PC-3 (cell line): ENCODE results near the gene SYT7. TPM values are rescaled to one million over a fixed set of nuclear protein-coding genes. Genes with fewer than 3 reads are reported as not detected.

ENCODE experiments used
- ATAC-seq: fragments of 200-7000 bp; cut with Tn5 transposase; 2 replicates; pipeline ENCODE4 v1.9.1; 2020; ENCODE audit warnings: mild to moderate bottlenecking, moderate library complexity
- BruUV-seq: library from RNA; stranded (reverse); fragments of 400-500 nt; replicated peaks from 2 replicates; lab custom pipeline; 2021; lab: Mats Ljungman, UMichigan
- CTCF ChIA-PET: fragments of 300-600 bp; sonication (Branson Sonifier 250); formaldehyde crosslinking; loops from one replicate; lab custom pipeline; 2022; ENCODE audit warnings: antibody characterized with exemption; lab: Charles Lee
- POLR2A ChIA-PET: fragments of 300-600 bp; sonication (Branson Sonifier 250); formaldehyde crosslinking; loops from one replicate; lab custom pipeline; 2022; ENCODE audit warnings: antibody characterized with exemption; ENCODE audit not compliant: unreplicated experiment; lab: Charles Lee
- DNase-seq: peaks from one replicate; pipeline ENCODE4 v3.0.0-alpha.2; 2015
- H2AFZ ChIP-seq: fragments of 300-600 bp; sonication (generic); 2 replicates; pipeline ENCODE4 v1.6.0; 2016; ENCODE audit warnings: antibody characterized with exemption, low read length
- H3F3A ChIP-seq: fragments of 300-600 bp; sonication (generic); one replicate; pipeline ENCODE4 v1.6.0; 2017; ENCODE audit warnings: antibody characterized with exemption, low read length, control low read depth, mild to moderate bottlenecking; ENCODE audit not compliant: unreplicated experiment
- H3K27ac ChIP-seq: fragments of 300-600 bp; sonication (generic); 2 replicates; pipeline ENCODE4 v1.5.1; 2016; ENCODE audit warnings: mild to moderate bottlenecking, low read length
- H3K27me3 ChIP-seq: fragments of 300-600 bp; sonication (generic); 2 replicates; pipeline ENCODE4 v1.6.1; 2016; ENCODE audit warnings: low read length, mixed read lengths
- H3K36me3 ChIP-seq: fragments of 300-600 bp; sonication (generic); 2 replicates; pipeline ENCODE4 v1.6.1; 2016; ENCODE audit warnings: low read depth, mixed run types, low read length, mixed read lengths
- H3K4me1 ChIP-seq: fragments of 300-600 bp; sonication (generic); 2 replicates; pipeline ENCODE4 v1.5.1; 2016; ENCODE audit warnings: low read length; ENCODE audit not compliant: insufficient read depth
- H3K4me2 ChIP-seq: fragments of 300-600 bp; sonication (generic); 2 replicates; pipeline ENCODE4 v1.6.0; 2016; ENCODE audit warnings: low read length
- H3K4me3 ChIP-seq: fragments of 300-600 bp; sonication (generic); 2 replicates; pipeline ENCODE4 v1.5.1; 2016; ENCODE audit warnings: mild to moderate bottlenecking, low read length, mixed read lengths
- H3K79me2 ChIP-seq: fragments of 300-600 bp; sonication (generic); 2 replicates; pipeline ENCODE4 v1.6.1; 2017; ENCODE audit warnings: low read length, mixed read lengths
- H3K9ac ChIP-seq: fragments of 300-600 bp; sonication (generic); 2 replicates; pipeline ENCODE4 v1.6.0; 2016; ENCODE audit warnings: mild to moderate bottlenecking, low read length
- H3K9me2 ChIP-seq: fragments of 300-600 bp; sonication (generic); replicated peaks from 2 replicates; pipeline ENCODE4 v1.6.1; 2016; ENCODE audit warnings: mixed run types, low read length, mixed read lengths
- H3K9me3 ChIP-seq: fragments of 300-600 bp; sonication (generic); 2 replicates; pipeline ENCODE4 v1.6.1; 2016; ENCODE audit warnings: low read length, mixed read lengths
- H4K20me1 ChIP-seq: fragments of 300-600 bp; sonication (generic); 2 replicates; pipeline ENCODE4 v1.6.1; 2016; ENCODE audit warnings: low read length, mixed read lengths
- EZH2 ChIP-seq: fragments of 300-600 bp; sonication (generic); IDR thresholded peaks from one replicate; pipeline ENCODE4 v1.6.1; 2017; ENCODE audit warnings: antibody characterized with exemption, mild to moderate bottlenecking, low read length; ENCODE audit not compliant: unreplicated experiment
- EZH2phosphoT487 ChIP-seq: fragments of 300-600 bp; sonication (generic); IDR thresholded peaks from 2 replicates; pipeline ENCODE4 v1.6.1; 2018; ENCODE audit warnings: mild to moderate bottlenecking, antibody characterized with exemption, low read length, borderline replicate concordance
- intact Hi-C: fragments of 100-400 bp; cut with micrococcal nuclease; formaldehyde crosslinking; loops from 2 replicates; pipeline ENCODE4 v1.9.0; 2023
- total RNA-seq: library from RNA; depleted of rRNA; stranded (reverse); fragments of >200 nt; gene quantifications from 2 replicates; pipeline ENCODE4 v1.2.3, GENCODE V29; 2014
- TF ChIP-seq, protein P1 (sequence below): fragments of 300-600 bp; sonication (generic); conservative IDR thresholded peaks from 2 replicates; pipeline ENCODE4 v1.5.1; 2017; ENCODE audit warnings: antibody characterized with exemption, low read depth, mild to moderate bottlenecking, low read length

SYT7 gene
- total RNA-seq, 1 experiment from 2014 or later: 23.2 TPM

DNA sequence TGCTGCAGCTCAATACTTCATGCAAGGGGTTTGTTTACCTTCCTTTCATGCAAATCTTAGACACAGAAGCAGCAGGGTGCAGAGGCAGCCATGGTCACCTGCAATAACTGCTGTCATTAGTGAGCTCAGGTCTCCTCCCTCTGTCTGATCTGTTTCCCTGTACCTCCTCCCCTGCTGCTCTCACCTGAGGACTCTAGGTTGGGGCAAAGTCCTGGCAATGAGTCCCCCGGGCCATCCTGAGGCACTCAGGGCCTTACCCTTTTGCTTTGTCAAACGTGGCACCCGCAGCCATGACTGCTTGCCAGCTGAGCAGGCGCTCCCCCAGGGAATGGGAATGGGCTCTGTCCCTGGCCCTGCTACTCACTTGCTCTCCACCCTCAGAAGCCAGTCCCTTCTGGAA is 68.4 kb downstream of the SYT7 start:
- peaks cover 15% of the 10 kb centered on the region for H3K4me1 ChIP-seq
- H3F3A ChIP-seq: no peaks in the 10 kb centered on the region
- peaks cover 16% of the 10 kb centered on the region for H3K27me3 ChIP-seq
- intact Hi-C loops: no loop called here
- no peak overlapping the region for H2AFZ ChIP-seq
- H3K9ac ChIP-seq: no peak overlapping the region
- H3K9me2 ChIP-seq: no peaks in the 10 kb centered on the region
- ATAC-seq (no peak), DNase-seq (no peak)
- no peak overlapping the region for H3K4me3 ChIP-seq
- no peaks in the 10 kb centered on the region for H3K79me2 ChIP-seq
- POLR2A ChIA-PET: no interaction called here
- CTCF ChIA-PET: interaction anchor here (0.6 kb wide), 1 partner anchor 117 kb away, joined by 3 read pairs; no protein-coding TSS in a partner anchor
- TF ChIP-seq EZH2phosphoT487 (no peak), EZH2 (no peak)
- TF ChIP-seq, protein P1, sequence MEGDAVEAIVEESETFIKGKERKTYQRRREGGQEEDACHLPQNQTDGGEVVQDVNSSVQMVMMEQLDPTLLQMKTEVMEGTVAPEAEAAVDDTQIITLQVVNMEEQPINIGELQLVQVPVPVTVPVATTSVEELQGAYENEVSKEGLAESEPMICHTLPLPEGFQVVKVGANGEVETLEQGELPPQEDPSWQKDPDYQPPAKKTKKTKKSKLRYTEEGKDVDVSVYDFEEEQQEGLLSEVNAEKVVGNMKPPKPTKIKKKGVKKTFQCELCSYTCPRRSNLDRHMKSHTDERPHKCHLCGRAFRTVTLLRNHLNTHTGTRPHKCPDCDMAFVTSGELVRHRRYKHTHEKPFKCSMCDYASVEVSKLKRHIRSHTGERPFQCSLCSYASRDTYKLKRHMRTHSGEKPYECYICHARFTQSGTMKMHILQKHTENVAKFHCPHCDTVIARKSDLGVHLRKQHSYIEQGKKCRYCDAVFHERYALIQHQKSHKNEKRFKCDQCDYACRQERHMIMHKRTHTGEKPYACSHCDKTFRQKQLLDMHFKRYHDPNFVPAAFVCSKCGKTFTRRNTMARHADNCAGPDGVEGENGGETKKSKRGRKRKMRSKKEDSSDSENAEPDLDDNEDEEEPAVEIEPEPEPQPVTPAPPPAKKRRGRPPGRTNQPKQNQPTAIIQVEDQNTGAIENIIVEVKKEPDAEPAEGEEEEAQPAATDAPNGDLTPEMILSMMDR: no peak
- no peaks in the 10 kb centered on the region for H4K20me1 ChIP-seq
- no peaks in the 10 kb centered on the region for H3K9me3 ChIP-seq
- H3K4me2 ChIP-seq: no peak overlapping the region
- no peak overlapping the region for H3K27ac ChIP-seq
- H3K36me3 ChIP-seq: no peaks in the 10 kb centered on the region
- no TSS peak for BruUV-seq

GRCh38 chr11:61511383-61511782 is 69.5 kb downstream of the SYT7 start:
- intact Hi-C loops: no loop called here
- BruUV-seq: no TSS peak
- no peaks in the 10 kb centered on the region for H3F3A ChIP-seq
- ChIA-PET CTCF (no interaction called here), POLR2A (no interaction called here)
- no peak overlapping the region for H3K4me2 ChIP-seq
- DNase-seq: no peak
- H3K27ac ChIP-seq: no peak overlapping the region
- H3K4me1 ChIP-seq: peaks cover 15% of the 10 kb centered on the region
- no peaks in the 10 kb centered on the region for H4K20me1 ChIP-seq
- ATAC-seq: no peak
- H2AFZ ChIP-seq: no peak overlapping the region
- no peak overlapping the region for H3K9ac ChIP-seq
- no peaks in the 10 kb centered on the region for H3K79me2 ChIP-seq
- no peaks in the 10 kb centered on the region for H3K9me3 ChIP-seq
- H3K36me3 ChIP-seq: no peaks in the 10 kb centered on the region
- H3K9me2 ChIP-seq: no peaks in the 10 kb centered on the region
- H3K27me3 ChIP-seq: peaks cover 18% of the 10 kb centered on the region
- TF ChIP-seq EZH2phosphoT487 (no peak), EZH2 (no peak)
- TF ChIP-seq, protein P1: no peak
- H3K4me3 ChIP-seq: no peak overlapping the region

DNA sequence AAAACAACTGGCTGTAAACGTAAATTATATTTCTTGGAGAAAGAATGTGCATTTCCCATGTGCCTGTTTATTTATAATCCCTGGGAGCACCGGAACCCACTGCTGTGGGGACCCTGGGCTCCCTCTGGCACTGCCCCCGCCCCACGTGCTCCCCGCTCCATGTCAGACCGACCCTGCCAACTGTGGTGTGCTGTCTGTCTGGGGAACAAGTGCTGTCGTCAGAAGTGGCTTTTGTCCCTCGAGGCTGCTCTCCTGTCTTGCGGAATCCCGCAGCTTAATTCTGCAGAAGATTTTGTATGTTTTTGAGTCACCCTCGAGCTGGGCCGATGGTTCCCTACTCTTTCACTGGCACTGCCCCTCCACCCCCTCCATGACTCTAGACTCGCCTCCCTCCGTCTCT is 69.9 kb downstream of the SYT7 start:
- POLR2A ChIA-PET: no interaction called here

More for the DNA sequence above, 69.9 kb downstream of the SYT7 start:
- H2AFZ ChIP-seq: no peak overlapping the region
- no peak overlapping the region for H3K4me3 ChIP-seq
- H3K9ac ChIP-seq: no peak overlapping the region
- CTCF ChIA-PET: interaction anchor here (1.6 kb wide), 1 partner anchor 65 kb away, joined by 3 read pairs; no protein-coding TSS in a partner anchor
- no peaks in the 10 kb centered on the region for H3K9me2 ChIP-seq
- peaks cover 15% of the 10 kb centered on the region for H3K4me1 ChIP-seq
- no peaks in the 10 kb centered on the region for H3K79me2 ChIP-seq
- TF ChIP-seq EZH2 (no peak), EZH2phosphoT487 (no peak)
- TF ChIP-seq, protein P1: no peak
- DNase-seq (no peak), ATAC-seq (no peak)
- intact Hi-C loops: no loop called here
- no peak overlapping the region for H3K27ac ChIP-seq
- H3K9me3 ChIP-seq: no peaks in the 10 kb centered on the region
- BruUV-seq: no TSS peak
- no peak overlapping the region for H3K4me2 ChIP-seq
- H3K27me3 ChIP-seq: peaks cover 18% of the 10 kb centered on the region
- no peaks in the 10 kb centered on the region for H3F3A ChIP-seq
- no peaks in the 10 kb centered on the region for H3K36me3 ChIP-seq
- H4K20me1 ChIP-seq: no peaks in the 10 kb centered on the region
